Frontal cortex (tissue), 4 donors: ENCODE measurements around the gene KLC1. TPM values are rescaled to one million over a fixed set of nuclear protein-coding genes. Genes with fewer than 3 reads are reported as not detected.

Experiments used
- DNase-seq, 2 donors: peaks; one replicate each; pipeline ENCODE4 v3.0.0; 2012; ENCODE audit warnings: low spot score in 2 of 2
- FAIRE-seq: peaks from 2 replicates; lab custom pipeline; 2012; peaks lifted over from hg19 to GRCh38; lab: Jason Lieb, UNC
- total RNA-seq: library from RNA; depleted of rRNA; stranded (reverse); fragments of >200 nt; gene quantifications from one replicate; pipeline ENCODE4 v1.2.3, GENCODE V29; 2014
- donor health status: control.
- donor health status: control.
- donor health status: control.

Gene KLC1
- total RNA-seq, 1 donor from 2014 or later, result 322 TPM

GRCh38 chr14:103713304-103714062 is 84.5 kb downstream of the KLC1 start:
- no peak for FAIRE-seq
- DNase-seq, result no peak

- DNase-seq, result no peak
- FAIRE-seq, result no peak
These were observed 85.2 kb downstream of the KLC1 start for GRCh38 chr14:103714063-103714724.

GRCh38 chr14:103715052-103716000 is 86.3 kb downstream of the KLC1 start, which contains the start of the genes XRCC3 and ZFYVE21:
Gene XRCC3 (minus strand): TSS chr14:103715451. CDS start chr14:103711087, 4,364 bp downstream.
Gene ZFYVE21 (plus strand): TSS chr14:103715810. CDS start chr14:103715842, 32 bp downstream.
- DNase-seq, result peak; percentile 100
- FAIRE-seq, result peak; percentile 99

DNA sequence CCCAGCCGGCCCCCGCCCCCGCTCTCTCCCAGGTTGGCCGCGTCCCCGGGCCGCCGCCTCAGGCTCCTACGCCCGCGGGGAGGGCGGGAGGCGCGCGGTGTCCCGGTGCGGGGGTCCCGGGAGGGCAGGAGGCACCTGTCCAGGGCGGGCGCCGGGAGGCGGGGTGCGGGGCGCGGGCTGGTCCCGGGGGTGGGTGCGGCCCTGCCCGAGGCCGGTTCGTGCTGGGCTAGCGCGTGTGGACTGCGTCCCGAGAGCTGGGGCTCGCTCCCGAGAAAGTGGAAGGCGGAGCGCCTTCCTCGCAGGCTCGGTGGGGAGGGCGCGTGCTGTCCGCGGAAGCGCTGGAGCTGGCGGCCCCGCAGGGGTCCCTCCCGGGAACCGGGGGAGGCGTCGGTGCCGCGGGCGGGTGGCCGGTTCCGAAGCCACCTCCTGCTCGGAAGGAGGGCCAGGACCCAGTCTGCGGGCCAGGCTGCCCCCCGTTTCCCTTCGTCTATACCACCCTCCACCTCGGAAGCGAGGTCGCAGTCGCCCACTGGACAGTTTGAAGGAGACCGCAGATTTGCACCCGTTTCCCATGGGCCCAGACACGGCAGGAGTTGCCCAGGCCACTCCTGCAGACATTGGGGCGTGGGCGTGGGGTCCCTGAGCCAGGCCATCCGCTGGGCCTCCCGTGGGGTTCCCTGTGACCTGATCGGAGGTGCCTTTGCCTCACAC is 87.2 kb downstream of the KLC1 start:
- FAIRE-seq (no peak), DNase-seq (peak in 1 of 2 donors; percentile 58)

DNA sequence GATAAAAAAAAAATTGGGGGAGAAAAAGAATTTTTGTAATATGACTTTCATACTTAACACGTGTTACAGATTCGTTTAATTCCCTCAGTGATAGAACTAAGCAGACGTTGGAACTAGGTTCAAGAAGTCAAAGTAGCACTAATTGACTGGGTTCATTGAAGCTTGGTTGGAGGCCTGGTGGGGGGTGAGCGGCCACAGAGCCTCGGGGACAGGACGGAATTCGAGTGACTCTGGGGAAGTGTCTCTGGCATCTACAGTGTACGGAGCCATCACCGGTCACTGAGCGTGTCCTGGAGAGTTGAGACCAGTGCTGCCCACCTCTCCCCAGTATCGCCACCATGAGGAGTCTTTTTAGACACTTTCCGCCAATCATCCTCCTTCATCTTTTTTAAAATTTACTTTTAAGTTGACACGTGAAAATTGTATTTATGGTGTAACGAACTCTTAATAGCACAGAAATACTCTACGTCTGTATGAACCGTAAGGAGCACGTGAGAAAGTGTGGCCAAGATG is 87.9 kb downstream of the KLC1 start:
- FAIRE-seq, result no peak

GRCh38 chr14:103718572-103718971 is 89.6 kb downstream of the KLC1 start:
- DNase-seq, result no peak
- no peak for FAIRE-seq

More for the DNA sequence above, 87.9 kb downstream of the KLC1 start:
- DNase-seq, result no peak

DNA sequence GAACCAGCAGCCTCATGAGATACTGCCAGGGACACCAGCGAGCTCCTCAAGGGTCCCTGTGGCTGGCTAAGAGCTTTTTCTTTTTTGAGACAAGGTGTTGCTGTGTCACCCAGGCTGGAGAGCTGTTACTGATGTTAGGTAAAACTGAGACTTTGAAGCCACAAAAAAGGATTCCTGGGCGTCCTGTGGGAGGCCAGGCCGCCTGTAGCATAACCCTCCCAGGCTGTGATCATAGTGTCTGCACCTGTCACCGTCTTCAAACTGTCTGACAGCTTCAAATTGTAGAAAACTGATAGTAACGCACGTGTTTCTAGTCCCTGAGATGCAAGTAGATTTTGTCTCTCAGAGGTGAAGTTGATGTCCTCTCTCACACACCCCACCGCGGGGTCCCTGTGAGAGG is 90.7 kb downstream of the KLC1 start:
- no peak for DNase-seq
- no peak for FAIRE-seq

DNA sequence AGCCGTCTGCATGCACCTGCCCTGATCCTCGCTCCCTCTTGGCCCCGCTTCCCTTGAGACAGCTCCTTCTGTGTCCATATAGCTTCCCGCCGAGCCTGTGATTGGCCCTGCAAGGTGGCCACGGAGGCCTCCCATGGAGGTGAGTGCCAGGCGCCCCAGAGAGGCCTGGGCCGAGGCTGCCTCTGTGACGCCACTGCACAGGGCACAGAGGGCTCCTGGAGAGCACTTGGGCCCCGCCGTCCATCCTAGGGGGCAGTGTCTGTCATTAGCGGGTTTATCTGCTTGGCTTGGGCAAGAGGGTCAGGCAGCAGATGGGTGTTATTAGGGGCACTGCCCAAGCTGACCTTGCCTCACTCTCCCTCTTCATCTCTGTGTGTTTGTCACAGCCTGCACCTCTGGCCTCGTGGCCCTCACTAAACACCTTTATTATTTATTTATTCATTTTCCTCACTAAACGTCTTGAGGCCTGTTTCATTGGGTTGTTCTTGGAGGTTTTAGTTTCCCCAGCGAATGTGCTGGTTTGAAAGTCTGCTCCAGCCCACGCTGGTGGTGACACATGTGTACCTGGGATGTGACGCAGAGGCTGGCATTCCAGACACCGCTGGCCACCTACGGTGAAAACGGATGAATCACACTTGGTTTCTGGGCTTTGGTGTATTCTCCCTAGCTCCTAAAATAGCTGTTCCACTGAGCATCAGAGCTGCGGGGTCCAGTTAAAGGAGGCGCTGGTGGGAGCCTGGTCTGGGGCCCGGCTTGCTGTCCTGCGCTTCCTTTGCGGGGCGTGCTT is 92.5 kb downstream of the KLC1 start:
- DNase-seq (no peak), FAIRE-seq (no peak)

DNA sequence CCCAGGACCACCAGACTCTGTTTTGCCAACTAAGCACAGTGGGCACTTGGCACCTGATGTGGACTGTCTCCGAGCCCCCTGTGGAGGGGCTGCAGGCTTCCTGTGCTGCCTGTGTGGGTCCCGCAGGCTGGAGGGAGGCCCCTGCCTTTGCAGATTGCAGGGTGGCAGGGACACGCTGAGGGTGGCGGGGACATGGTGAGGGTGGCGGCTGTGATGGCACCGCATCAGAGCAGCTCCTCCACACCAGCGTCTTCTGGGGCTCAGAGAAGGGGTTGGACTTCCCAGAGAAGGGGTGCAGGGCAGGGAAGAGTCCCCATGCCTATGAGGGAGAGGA is 94.7 kb downstream of the KLC1 start:
- FAIRE-seq, result no peak
- no peak for DNase-seq

DNA sequence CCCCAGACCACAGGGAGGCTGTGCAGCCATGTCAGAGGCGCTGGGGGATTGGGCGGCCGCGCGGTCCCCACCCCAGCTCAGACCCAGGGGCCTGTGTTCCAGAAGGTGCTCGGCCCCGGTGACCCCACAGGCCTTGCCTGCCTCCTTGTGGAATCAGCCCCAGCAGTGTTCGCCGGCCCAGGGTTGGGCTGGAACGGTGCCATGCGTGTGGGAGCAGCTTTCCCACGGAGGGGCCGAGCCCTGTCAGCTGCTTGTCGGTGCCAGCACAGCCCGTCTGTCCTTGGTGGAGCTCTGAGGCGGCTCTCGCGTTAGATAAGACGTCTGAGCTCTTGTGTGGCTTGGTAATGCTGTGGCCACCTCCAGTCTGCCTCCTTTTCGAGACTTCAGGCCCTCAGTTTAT is 95.1 kb downstream of the KLC1 start:
- FAIRE-seq, result no peak
- peak in 1 of 2 donors; percentile 67 for DNase-seq

DNA sequence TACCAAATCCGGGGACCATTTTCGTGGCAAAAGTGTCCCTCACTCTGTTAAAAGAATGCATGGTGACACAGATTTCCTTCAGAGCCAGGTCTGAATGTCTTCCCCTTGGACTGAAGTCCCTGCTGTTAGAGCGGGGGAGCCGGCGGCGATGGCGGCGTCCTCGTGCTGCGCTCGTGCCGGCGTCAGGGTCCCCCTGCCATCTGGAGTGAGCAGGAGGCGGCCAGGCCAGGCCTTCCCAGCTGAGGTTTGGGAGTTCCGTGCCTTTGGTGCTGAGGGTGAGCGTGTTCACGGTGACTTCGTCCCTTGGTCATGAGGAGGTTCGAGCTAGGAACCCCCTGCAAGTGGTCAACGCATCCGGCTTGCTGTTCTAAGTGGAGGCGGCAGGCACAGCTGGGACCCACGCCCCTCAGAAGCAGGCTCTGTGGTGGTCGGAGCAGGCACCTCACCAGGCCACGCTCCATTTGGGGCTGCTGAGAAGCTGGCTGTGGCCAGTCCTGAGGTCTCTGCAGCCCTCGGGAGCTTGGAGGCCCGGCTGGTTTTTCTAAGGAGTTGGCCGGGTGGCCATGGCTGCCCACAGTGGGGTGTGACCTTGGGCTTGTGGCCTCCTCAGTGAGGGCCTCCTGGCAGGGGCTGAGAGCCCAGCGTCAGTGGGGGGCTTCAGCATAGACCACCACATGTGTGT is 96.1 kb downstream of the KLC1 start:
- no peak for FAIRE-seq
- DNase-seq, result no peak

GRCh38 chr14:103725739-103726395 is 96.9 kb downstream of the KLC1 start:
- no peak for FAIRE-seq
- DNase-seq, result no peak

GRCh38 chr14:103726474-103726873 is 97.5 kb downstream of the KLC1 start:
- FAIRE-seq, result no peak
- DNase-seq, result no peak

- no peak for FAIRE-seq
- peak in 1 of 2 donors; percentile 15 for DNase-seq
These were observed 98.4 kb downstream of the KLC1 start for GRCh38 chr14:103727313-103727980.

GRCh38 chr14:103728141-103728540 is 99.1 kb downstream of the KLC1 start:
- peak in 1 of 2 donors; percentile 12 for DNase-seq
- no peak for FAIRE-seq

DNA sequence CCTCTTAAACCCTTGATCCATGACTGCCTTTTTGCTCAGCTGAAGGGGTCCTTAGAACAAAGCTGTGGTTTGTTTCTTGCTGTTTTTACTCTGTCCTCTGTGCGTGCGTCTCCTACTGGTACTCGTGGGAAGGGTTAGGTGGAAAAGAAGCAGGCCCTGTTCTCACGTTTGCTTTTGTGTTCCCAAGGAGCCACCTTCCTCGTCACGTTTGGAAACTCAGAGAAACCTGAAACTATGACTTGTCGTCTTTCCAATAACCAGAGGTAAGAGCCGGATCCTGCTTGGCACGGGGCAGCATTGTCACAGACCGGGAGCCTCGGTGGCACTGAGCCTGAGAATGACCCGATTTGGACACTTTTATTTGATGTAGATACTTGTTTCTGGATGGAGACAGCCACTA is 99.7 kb downstream of the KLC1 start:
- no peak for FAIRE-seq
- peak in 1 of 2 donors; percentile 30 for DNase-seq
